ENCODE data around the gene PDE9A. TPM values are rescaled to one million over a fixed set of nuclear protein-coding genes. Genes with fewer than 3 reads are reported as not detected.

Gene PDE9A
- polyA plus RNA-seq, 2 of the 4 experiments (the other 2 are of a cell fraction): 1.3 to 3.1 TPM

GRCh38 chr21:42777064-42777756 is 123.8 kb downstream of the PDE9A start:
- CTCF ChIA-PET: no interaction called here

More at GRCh38 chr21:42777064-42777756, 123.8 kb downstream of the PDE9A start:
- no peak overlapping the region for H3K27ac ChIP-seq
- H3K4me1 ChIP-seq: no peaks in the 10 kb centered on the region
- H3K4me2 ChIP-seq: no peak overlapping the region
- WGBS (ENCODE audit: missing lambda C conversion rate): 63% methylated on average over 4 of the region's 18 CpGs
- POLR2A ChIA-PET: no interaction called here
- TF ChIP-seq HES2 (IDR thresholded peaks at IDR 0.05) (no peak), ZC3H11A (IDR thresholded peaks at IDR 0.05) (no peak), RFX5 (IDR thresholded peaks at IDR 0.05) (no peak), RAD21 (conservative IDR thresholded peaks at IDR 0.05 in 1 of 2, IDR thresholded peaks at IDR 0.05 in 1 of 2) (no peak), POLR2A (IDR thresholded peaks at IDR 0.05; ENCODE audit: low read length) (no peak), BHLHE40 (IDR thresholded peaks at IDR 0.05; ENCODE audit: low read depth, low read length) (no peak), HDAC2 (IDR thresholded peaks at IDR 0.05) (no peak), EHMT2 (IDR thresholded peaks at IDR 0.05; ENCODE audit: low read depth) (no peak), ZNF302 (CRISPR knock-in tag; IDR thresholded peaks at IDR 0.05) (no peak), BCL3 (IDR thresholded peaks at IDR 0.05) (no peak), HMGXB4 (CRISPR knock-in tag; IDR thresholded peaks at IDR 0.05; ENCODE audit: borderline replicate concordance) (no peak), REST (IDR thresholded peaks at IDR 0.05) (no peak), TFCP2L1 (CRISPR knock-in tag; IDR thresholded peaks at IDR 0.05) (no peak), EHF (CRISPR knock-in tag; IDR thresholded peaks at IDR 0.05) (no peak), SMC3 (IDR thresholded peaks at IDR 0.05) (no peak), KDM1A (IDR thresholded peaks at IDR 0.05; ENCODE audit: low read depth) (no peak), NFE2L2 (conservative IDR thresholded peaks at IDR 0.05; ENCODE audit: low read length) (no peak), ZFP36 (IDR thresholded peaks at IDR 0.05; ENCODE audit: borderline replicate concordance, partially characterized antibody) (no peak)
- FAIRE-seq (no peak), DNase-seq (ENCODE audit: low read depth in 1 of 2, low spot score in 1 of 2) (no peak), ATAC-seq (no peak)
- no peak overlapping the region for H3K4me3 ChIP-seq
- H3K9me3 ChIP-seq: no peaks in the 10 kb centered on the region

Data from A549 (cell line).